Measurements from ENCODE around the gene MAP2K7.
"Not testable (repeated sequence)": the region's sequence is repeated elsewhere in the genome, so short reads cannot be mapped to it uniquely, and the experiment has no call there.

MAP2K7 gene

DNA sequence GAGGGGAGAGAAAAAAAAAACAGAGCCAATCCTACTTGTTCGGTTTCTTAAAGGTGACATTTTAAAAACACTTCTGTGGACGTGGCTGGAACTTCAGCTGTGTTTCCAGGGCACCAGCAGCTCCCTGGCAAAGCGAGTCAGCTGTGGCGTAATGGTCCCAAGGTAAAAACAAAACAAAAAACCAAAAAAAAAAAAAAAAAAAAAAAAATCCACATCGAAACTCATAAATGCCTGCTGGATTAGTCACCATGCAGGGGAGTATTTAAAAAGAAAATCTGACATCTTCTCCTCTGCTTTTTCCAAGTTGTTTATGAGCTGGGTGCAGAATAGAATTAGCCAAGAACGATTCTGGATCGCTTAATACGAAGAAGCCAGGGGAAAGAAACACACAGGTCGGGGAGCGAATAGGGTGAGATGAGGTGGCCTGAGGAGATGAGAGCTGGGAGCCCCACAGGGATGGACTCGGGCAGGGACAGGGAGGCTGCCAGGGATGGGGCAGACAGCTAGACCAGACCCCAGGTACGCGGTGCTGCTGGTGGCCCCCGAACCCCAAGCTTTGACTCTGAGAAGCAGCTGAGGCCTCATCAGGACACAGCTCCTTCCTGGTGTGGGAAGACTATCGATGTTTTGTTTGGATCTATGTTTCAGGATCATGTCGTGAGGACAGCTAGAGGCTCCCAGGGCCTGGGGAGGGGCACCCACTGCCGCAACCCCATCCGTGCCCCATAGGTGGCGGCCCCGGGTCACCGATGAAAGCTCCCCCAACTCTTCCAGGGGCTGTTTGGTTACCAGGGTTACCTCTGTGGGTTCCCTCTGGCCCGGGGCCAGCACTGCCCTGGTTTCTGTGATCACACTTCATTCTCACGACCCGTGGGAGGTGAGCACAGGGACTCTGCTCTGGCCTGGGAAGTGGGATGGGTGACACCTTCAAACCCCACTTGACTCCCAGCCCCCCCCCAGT, 25.3 kb downstream of the MAP2K7 start:
- in situ Hi-C loops (cut with HindIII; ENCODE audit: low sequenced_read_pairs), result no loop called here

DNA sequence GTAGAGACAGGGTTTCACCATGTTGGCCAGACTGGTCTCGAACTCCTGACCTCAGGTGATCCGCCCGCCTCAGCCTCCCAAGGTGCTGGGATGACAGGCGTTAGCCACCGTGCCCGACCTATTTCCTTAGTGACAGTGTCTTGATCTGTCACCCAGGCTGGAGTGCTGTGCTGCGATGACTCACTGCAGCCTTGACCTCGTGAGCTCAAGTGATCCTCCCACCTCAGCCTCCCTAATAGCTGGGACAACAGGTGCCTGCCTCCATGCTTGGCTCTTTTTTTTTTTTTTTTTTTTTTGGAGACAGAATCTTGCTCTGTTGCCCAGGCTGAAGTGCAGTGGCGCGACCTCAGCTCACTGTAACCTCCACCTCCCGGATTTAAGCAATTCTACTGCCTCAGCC, 26.4 kb downstream of the MAP2K7 start:
- in situ Hi-C loops (cut with HindIII; ENCODE audit: low sequenced_read_pairs), result not testable (repeated sequence)

DNA sequence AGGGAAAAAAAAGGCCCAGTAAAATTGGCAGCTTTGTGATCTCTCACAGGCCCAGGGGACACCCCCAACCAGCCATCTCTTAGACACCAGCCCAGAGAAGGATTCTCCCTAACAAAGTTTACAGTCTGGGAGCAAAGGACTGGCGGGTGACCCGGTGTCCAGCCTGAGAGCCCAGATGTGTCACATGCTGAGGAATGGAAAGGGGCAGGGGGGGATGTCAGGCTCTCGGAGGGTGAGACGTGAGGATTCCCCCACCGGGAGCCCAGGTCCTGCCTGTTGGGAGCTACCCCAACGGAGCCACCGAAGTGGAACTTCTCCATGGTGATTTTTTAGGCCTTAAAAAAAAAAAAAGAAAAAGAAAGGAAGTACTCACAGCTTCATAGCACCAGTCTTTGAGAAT, 27.1 kb downstream of the MAP2K7 start:
- in situ Hi-C loops (cut with HindIII; ENCODE audit: low sequenced_read_pairs), result no loop called here

DNA sequence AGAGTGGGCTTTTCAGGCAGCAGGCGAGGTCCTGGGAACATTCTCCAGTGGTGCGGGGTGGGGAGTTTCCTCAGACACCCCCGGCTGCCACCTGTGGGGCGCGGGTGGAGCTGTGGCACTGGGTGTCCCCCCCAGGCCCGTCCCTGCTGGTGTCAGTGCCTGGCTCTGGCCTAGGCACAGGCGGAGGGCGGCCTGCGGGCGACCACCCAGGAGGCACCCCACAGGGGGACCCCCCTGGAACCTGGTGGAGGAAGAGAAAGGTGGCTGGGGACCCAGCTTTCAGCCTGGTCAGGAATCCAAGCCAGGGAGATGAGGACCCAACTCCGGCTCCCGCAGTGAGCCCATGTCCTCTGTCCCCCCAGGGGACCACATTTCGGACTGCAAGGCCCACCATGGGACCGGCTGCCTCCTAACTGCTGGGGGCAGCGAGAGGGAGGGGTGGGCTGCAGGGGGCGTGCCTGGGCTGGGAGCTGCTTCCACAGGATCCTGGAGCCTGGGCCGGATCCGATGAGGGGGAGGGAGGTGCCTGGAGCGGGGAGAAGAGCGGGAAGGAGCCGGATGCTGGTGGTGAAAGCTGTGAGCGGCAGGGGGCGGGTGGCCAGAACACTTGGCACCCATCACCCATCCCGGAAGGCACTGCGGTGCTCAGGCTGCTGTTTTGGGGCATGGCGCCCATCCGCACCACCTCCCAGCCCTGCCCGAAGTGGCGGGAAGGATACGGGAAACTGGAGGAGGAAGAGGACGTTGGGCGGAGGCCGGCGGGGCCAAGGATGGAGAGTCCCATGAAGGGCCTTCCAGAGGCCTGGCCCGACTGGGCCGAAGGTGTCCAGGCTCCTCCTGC, 27.8 kb downstream of the MAP2K7 start:
- in situ Hi-C loops (cut with HindIII; ENCODE audit: low sequenced_read_pairs), result no loop called here

DNA sequence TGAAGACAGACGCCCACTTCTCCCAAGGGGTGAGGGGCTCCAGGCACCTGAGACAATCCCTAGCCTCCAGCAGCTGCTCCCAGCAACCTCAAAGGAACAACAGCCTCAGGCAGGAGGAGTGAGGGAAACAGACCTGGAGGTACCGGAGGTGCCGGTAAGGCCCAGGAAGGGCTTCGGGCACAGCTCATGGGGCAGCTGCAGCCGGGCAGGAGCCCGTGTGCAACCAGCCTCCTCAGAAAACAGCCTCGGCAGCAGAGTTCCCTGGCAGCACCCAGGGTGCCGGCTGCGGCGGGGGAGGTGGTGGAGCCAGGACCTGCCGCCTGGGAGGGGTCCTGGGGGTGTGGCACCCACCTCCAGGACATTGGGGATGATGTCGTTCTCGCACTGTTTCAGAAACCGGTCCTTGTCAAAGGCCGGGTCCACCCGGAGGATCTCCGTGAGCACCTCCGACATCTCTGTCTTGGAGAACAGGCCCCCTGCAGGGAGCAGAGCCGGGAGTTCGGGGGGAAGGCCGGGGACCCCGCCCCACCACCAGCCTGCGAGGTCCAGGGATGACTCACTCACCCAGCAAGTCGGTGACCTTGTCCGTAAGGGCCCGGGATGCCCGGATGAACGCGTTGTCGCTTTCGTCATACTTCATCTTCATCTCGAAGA, 28.7 kb downstream of the MAP2K7 start:
- in situ Hi-C loops (cut with HindIII; ENCODE audit: low sequenced_read_pairs), result no loop called here

DNA sequence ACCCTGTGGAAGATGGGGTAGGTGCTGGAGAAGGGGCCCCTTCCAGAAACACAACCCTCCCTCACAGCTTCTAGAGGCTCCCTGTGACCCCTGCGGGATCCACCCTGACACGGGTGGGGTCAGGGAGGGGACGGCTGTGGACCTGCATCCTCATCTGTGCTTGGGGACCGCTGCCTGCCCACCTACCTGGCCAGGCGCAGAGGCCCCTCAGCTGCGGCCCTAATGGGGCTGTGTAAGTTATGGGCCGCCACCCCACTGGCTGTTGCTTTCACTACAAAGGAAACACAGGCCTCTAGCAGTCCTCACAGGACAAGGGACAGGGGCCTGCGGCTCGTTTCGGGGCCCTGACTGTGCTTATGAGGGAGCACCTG, 29.2 kb downstream of the MAP2K7 start:
- in situ Hi-C loops (cut with HindIII; ENCODE audit: low sequenced_read_pairs), result no loop called here

DNA sequence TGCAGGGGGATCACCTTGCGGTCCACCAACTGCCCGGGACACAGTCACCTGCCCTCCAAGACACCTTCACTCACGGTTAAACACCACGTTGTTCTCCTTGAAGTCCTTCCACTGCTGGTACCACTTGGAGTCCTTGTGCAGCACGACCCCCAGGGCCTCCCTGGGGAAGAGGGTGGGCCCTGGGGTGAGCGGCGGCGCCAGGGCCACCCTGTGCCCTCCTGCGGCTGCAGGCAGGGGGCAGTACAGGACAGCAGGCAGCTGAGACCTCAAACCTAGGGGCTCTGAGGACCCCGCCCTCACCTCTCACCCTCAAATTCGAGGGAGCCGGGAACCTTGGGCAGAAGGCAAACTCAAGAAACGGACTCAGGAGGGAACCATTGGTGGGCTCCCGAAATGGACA, 29.7 kb downstream of the MAP2K7 start:
- in situ Hi-C loops (cut with HindIII; ENCODE audit: low sequenced_read_pairs), result no loop called here

DNA sequence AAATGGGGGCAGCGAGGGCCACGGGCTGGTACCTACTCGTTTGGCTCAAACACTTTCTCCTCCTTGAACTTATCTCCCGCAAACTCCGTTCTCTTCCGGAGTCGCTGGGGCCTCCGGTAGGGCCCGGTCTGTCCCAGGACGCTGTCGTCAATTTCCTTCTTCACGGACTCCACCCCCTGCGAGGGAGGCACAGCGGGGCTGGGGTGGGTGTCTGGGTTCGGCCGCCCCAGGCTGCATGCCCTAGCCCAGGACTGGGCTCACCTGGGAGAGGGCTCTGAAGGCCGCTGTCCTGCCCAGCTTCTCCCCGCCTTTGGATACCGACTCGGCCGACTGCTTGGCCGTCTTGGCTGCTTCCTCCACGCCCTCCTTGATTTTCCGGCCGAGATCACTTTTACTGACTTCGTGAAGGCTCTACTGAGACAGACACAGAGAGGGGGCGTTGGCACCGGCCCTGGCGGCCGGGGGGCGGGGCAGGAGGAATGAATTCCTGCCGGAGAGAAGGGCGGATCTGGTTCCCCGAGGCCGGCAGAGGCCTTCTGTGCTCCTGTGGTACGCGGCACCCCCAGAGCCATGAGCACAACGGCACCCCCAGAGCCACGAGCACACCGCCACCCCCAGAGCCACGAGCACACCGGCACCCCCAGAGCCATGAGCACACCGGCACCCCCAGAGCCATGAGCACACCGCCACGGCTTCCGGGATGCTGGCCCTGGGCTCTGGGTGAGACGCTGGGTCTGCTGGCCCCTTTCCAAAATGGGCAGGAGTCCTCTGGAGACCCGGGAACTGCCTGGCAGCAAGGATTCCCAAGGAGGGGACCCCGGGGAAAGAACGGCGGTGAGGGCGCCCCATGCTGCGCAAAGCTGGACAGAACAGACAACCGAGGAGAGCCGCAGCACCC, 30.4 kb downstream of the MAP2K7 start:
- in situ Hi-C loops (cut with HindIII; ENCODE audit: low sequenced_read_pairs), result no loop called here

DNA sequence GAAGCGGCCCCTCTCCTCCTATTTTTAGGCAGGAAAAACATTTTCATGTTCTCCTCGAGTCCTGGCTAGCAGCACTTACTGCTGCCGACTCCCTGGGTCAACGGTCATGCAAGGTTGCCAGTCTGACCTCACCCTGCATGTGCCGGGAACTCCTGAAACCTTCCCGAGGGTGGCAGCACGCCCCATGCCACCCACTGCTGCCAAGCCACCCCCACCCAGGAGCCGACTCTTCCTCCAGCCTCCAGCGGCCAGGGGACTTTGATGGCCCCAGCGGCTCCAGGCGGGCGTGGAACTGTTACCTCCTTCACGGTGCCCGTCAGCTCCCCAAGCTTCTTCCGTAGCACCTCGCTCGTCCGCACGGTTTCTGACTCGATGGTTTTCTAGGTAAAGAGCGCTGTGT, 31.1 kb downstream of the MAP2K7 start:
- in situ Hi-C loops (cut with HindIII; ENCODE audit: low sequenced_read_pairs), result no loop called here

DNA sequence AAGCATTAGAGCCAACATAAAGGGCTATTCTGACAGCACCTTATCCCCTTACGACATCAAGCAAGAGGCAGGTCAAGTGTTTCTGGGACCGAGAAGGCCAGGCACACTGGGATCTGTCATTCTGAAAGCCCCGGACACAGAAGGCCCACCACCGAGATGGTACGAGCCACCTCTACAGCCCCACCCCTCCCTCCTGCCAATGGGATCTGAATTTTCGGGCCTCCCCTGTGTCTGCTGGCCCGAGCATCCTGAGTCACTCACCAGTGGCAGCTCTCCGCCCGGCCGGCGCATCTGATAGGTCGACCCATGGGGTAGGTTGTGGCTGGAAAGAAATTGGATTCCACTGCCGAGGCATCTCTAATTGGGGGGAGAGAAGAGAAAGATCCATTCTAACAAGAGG, 37.2 kb downstream of the MAP2K7 start:
- in situ Hi-C loops (cut with HindIII; ENCODE audit: low sequenced_read_pairs), result loop anchor here (5.0 kb wide), 1 partner anchor 56 kb away; no protein-coding TSS in a partner anchor

DNA sequence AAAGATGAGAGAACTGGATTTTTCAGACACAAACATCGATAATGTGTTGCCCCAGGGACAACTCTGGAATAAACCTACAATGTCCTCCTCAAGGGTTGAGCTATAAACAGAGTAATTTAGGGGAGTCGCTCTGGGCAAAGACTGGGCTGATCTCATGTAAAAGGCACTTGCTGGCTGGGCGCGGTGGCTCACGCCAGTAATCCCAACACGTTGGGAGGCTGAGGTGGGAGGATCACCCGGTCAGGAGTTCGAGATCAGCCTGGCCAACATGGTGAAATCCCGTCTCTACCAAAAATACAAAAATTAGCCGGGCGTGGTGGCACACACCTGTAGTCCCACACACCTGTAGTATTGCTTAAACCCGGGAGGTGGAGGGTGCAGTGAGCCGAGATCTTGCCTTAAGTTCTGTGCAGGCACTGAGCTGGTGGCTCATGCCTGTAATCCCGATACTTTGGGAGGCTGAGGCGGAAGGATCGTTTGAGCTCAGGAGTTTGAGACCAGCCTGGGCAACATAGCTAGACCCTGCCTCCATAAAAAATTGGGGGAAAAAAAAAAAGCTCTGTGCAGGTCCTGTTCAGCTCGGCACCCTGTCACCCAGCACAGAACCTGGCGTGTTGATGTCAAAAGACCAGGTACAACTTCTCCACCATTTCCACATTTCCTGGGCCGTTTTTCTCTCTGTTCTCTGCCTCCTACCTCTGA, 38.4 kb downstream of the MAP2K7 start:
- in situ Hi-C loops (cut with HindIII; ENCODE audit: low sequenced_read_pairs), result loop anchor here (5.0 kb wide), 1 partner anchor 55 kb away; no protein-coding TSS in a partner anchor

DNA sequence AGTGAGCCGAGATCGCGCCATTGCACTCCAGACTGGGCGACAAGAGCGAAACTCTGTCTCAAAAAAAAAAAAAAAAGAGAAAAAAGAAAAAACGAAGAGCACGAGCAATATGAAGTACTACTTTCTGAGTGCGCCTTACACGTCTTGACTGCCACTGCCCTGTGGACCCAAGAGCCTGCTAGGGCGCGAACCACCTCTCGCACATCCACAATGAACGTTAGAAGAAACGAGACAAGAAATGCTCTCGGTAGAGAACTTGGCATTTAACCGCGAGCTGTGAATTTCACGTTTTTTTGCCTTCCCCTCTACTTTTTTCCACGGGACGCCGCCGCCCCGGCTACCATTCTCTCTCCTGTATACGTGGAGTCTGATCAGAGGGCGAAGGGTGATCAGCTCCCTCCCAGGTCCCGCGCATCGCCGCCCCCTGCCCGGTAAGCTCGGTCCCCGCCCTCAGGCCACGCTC, 39.3 kb downstream of the MAP2K7 start:
- in situ Hi-C loops (cut with HindIII; ENCODE audit: low sequenced_read_pairs), result loop anchor here (5.0 kb wide), 1 partner anchor 54 kb away; no protein-coding TSS in a partner anchor

DNA sequence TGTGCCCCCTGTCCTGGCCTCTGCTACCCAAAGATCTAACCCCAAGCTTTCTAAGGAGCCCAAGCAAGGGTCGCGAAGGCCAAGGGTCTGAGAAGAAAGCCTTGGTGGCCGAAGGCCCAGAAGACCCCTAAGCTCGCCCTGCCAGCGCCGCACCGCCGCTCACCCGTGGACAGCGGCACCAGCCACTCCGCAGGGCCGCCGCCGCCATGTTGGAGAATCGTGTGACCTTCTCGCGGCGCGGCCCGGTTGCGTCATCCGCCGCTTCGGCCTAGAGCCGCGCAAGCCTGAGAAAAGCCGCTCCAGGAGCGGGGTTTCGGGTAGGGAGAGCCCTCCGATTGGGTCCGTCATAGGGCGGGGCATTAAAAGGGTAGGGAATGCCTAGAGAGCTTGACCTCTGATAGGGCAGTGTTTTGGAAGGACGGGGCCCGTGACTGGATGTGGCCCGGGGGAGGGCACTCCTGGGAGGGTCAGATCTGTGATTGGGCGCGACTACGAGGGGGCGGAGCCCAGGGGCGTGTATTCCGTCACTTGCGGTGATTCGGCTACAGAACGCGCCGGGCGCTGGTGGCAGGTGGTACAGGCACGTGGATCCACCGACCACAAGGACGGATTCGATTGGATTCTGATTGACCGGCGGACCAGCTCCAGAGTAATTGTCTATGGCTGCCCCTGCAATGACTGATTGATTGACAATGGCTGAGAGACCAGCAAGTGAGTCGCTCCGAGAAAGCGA, 39.9 kb downstream of the MAP2K7 start, which contains the start of gene TIMM44:
Gene TIMM44 (minus strand): TSS at position 223 of the 733 bp plus-strand sequence. CDS start 15 bp downstream, at position 208.
- in situ Hi-C loops (cut with HindIII; ENCODE audit: low sequenced_read_pairs), result loop anchor here (5.0 kb wide), 1 partner anchor 54 kb away; no protein-coding TSS in a partner anchor

DNA sequence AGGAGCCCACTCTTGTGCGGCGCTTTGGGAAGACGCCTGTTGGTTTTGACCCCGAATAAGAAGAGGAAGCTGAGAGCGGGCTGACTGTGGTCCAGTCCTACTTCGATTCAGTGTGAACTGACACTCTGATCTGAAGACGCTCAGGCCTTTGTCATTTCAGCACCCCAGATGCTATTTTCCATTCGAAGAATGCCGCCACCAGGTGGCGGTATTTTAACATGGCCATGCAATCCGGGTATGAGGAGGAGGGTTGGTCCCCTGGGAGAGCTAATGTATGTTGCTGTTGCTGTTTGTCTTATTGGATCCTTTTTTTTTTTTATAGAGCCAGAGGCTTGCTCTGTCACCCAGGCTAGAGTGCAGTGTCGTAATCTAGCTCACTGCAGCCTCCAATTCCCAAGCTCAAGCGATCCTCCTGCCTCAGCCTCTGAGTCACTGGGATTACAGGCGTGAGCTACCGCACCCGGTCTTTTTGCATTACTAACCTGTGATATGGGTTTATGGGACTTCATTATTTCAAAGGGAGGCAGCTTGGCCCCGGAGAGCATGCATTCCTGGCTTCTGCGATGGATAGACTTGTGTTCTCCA, 40.6 kb downstream of the MAP2K7 start:
- in situ Hi-C loops (cut with HindIII; ENCODE audit: low sequenced_read_pairs), result loop anchor here (5.0 kb wide), 1 partner anchor 53 kb away; no protein-coding TSS in a partner anchor

DNA sequence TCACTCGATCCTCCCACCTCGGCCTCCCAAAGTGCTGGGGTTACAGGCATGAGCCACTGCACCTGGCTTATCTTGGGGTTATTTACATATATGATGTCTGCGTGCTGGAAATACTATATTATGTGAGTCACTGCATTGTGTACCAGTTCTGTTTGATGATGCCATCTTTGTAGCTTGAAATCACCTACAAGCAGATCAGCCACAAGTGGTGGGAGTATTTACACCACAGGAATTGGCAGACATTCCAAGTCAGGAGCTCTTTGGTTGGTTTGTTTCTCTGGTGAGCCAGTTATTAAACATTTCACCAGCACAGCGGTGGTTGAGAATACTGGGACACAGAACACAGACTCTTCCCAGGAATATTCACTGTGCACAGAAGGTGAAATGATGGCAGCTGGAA, 44.3 kb downstream of the MAP2K7 start:
- in situ Hi-C loops (cut with HindIII; ENCODE audit: low sequenced_read_pairs), result no loop called here

DNA sequence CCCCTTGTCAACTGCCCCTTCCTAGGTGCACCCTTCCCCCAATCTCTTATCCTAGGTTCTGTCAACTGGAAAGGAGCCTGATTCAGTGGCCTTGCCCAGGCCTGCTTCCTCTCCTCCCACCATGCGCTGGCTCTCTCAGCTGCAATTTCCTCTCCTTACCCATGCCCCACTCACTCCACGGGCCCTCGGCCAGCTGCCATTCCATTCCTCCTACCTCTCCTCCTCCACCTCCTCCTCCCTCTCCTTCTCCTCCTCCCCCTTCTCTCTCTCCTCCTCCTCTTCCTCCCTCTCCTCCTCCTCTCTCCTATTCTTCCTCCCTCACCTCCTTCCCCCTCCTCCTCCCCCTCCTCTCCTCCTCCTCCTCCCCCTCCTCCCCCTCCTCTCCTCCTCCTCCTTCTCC, 49.4 kb downstream of the MAP2K7 start:
- in situ Hi-C loops (cut with HindIII; ENCODE audit: low sequenced_read_pairs), result no loop called here

DNA sequence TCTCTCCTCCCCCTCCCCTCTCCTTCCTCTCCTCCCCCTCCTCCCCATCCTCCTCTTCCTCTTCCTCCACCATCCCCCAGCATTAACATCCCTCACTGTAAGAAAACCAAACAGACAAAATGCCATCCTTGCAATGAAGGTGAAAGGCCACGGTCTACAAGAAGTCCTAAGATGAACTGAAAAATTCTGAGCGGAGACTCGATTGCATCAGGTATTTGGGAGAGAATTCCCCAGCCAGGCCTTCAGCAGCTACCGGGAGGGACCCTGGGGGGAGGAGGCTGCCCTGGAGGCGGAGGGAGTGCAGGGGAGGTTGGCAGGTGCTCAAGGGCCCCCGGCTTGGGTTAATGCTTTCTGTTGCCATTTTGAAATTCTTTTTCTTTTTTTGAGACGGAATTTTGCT, 49.9 kb downstream of the MAP2K7 start:
- in situ Hi-C loops (cut with HindIII; ENCODE audit: low sequenced_read_pairs), result no loop called here

DNA sequence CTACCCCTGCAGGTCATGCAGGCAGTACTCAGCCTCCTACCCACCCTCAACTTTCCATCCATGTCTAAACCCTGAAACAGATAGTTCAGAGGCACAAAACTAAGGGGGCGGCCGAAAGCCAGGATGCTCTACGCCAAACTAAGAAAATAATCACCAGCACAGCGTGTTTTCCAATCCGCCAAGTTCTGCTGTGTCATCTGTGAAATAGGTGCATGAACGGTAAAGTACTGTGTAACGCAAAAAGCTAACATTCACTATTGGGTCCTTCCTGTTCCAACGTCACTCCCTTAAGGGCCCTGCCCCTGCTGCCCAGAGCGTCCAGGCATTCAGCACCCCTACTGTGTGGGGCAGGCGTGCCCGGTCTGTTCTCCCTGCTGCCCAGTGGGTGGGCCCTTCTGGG, 52.0 kb downstream of the MAP2K7 start:
- in situ Hi-C loops (cut with HindIII; ENCODE audit: low sequenced_read_pairs), result no loop called here
